ENCODE measurements around the gene LARGE1.

LARGE1 gene

GRCh38 chr22:33909911-33910310 is 10.4 kb downstream of the LARGE1 start:
- DNase-seq: no peak

- no peak for DNase-seq
These were observed 11.2 kb downstream of the LARGE1 start for GRCh38 chr22:33909075-33909458.

GRCh38 chr22:33908171-33909074 is 11.9 kb downstream of the LARGE1 start:
- no peak for DNase-seq

DNA sequence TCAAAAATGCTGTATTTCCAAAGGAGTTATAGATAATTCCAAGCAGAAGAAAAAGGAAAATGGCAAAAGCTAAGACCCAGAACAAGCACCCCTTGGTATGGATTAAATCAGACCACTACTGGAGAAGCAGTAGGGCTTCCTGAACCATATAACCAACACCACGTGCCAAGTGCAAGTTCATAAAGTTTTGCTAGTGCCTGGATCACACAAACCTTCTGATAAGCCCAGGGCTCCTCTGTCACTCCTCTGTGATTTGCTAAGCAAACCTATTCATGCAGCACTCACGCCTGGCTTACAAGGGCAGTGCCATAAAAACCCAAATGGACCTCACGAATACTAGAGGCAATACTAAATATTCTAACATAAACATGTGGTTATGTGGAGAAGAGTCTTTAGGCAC is 13.3 kb downstream of the LARGE1 start:
- DNase-seq: no peak

GRCh38 chr22:33906475-33906874 is 13.8 kb downstream of the LARGE1 start:
- no peak for DNase-seq

DNA sequence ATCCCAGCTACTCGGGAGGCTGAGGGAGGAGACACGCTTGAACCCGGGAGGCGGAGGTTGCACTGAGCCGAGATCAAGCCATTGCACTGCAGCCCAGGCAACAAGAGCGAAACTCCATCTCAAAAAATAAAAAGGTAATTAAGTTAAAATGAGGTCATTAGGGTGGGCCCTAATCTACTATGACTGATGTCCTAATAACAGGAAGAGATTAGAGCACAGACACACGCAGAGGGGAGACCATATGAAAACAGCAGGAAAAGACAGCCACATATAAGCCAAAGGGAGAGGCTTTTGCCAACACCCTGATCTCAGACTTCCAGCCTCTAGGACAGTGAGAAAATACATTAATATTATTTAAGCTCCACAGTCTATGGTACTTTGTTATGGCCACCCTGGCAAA is 17.3 kb downstream of the LARGE1 start:
- no peak for DNase-seq

GRCh38 chr22:33902073-33902472 is 18.2 kb downstream of the LARGE1 start:
- no peak for DNase-seq

GRCh38 chr22:33898121-33898520 is 22.2 kb downstream of the LARGE1 start:
- no peak for DNase-seq

- no peak for DNase-seq
These were observed 22.8 kb downstream of the LARGE1 start for GRCh38 chr22:33897448-33897835.

GRCh38 chr22:33896575-33897447 is 23.5 kb downstream of the LARGE1 start:
- no peak for DNase-seq

- DNase-seq: no peak
These were observed 24.1 kb downstream of the LARGE1 start for GRCh38 chr22:33896154-33896553.

DNA sequence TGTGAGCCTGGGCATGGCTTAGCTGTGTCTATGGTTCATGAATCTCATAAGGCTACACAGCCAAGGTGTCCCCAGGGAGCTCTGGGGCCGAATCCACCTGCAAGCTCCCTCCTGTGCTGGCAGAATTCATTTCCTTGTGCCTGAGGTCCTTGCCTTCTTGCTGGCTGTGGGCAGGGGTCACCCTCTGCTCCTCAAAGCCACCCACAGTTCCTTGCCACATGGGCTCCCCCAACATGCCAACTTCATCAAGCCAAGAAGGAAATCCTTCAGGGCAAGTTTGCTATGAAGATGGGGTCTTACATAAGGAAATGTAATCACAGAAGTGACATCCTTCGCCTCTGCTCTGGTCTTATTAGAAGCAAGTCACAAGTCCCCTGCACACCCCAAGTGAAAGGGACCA is 24.8 kb downstream of the LARGE1 start:
- DNase-seq: no peak

DNA sequence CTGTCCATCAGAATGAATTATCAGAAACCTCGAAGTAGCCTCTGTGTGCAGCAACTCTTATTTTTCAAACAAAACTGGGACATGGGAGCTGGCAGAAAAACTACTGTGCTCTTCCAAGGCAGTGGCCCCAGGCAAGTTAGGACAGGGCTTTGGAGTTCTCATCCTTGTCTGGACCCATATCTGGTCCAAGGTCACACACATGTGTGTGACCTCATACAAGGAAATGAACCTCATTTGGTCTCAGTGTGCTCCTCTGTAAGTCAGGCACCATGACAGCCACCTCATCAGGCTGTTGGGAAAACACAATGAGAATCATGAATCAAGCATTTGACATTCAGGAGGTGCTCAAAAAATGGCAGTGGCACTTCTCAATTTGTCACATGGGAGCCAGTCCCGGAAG is 25.8 kb downstream of the LARGE1 start:
- no peak for DNase-seq

- no peak for DNase-seq
These were observed 26.2 kb downstream of the LARGE1 start for GRCh38 chr22:33894036-33894435.

DNA sequence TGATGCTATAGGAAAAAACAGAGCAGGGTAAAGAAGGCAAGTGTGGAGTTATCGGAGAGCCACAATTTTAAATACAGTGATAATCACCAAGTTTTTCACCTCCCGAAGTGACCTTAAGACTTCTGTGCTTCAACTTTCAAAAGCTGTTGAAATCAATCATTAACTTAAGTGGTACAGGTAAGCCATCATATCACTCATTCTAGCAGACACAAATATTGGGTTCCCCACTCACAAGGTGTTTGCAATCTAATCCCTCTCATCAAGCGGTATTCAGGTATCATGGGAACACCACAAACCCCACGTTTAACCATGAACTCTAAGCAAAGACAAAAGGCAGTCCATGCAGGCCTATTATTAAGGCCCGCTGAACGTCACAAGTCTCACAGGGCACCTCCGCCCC is 26.8 kb downstream of the LARGE1 start:
- DNase-seq: no peak

GRCh38 chr22:33891992-33892391 is 28.3 kb downstream of the LARGE1 start:
- no peak for DNase-seq

DNA sequence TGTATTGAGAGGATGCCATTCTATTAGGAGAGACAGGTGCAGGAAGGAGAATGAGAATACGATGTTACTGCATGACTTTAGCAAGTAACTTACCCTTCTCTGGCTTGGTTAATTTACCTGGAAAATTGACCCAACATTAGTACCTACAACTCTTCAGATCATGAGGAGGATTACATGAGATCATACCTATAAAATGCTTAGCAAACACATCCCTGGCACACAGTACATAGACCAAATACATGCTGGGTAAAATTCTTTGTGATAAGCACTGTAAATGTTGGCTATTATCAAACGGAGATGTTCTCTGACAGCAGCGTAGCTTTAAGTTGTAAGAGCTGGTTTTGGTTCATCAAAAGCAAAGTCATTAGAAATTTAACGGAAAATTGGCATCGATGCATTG is 28.8 kb downstream of the LARGE1 start:
- no peak for DNase-seq

DNA sequence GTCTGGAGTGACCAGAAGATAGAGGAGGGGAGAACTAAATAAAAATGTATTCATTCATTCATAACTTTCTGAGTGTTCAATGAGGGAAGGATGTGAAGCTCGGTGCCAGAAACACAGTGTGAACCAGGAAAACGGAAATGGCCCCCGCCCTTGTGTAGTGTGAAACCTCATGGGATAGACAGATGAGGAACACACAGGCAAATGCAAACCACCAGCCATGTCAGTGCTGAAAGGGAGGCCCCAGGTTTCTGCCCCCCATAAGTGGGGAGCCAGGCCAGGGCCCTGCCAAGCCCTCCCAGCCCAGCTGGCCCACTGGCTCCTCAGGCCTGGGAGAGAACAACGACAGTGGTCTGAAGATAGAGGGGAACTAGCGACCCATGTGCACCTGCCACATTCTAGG is 30.5 kb downstream of the LARGE1 start:
- no peak for DNase-seq

DNA sequence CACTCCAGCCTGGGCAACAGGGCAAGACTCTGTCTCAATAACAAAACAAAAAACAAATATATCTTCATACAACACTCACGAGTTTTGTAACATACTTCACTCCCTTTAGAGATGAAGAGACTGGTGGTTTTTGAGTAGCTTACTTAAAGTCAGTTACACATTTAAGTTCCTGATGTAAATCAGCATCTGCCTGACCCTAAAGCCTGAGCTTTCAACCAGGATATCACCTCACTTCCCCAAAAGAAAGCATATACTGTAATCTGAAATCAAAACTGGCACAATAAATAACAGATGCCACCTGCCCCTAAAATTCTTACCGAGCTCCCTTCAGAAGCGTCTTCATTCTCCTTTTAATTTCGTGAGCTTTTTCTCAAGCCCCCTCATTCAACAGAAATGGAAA is 31.5 kb downstream of the LARGE1 start:
- DNase-seq: no peak

DNA sequence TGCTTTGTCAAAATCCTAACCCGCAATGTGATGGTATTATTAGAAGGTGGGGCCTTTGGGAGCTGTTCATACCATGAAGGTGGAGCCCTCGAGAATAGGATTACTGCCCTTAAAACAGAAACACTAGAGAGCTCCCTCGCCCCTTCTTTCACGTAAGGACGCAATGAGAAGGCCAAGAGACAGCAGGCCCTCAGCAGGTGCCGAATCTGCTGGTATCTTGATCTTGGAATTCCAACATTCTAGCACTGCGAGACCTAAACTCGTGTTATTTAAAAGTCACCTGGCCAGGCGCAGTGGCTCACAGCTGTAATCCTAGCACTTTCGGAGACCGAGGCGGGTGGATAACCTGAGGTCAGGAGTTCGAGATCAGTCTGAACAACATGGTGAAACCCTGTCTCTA is 33.1 kb downstream of the LARGE1 start:
- DNase-seq: no peak

DNA sequence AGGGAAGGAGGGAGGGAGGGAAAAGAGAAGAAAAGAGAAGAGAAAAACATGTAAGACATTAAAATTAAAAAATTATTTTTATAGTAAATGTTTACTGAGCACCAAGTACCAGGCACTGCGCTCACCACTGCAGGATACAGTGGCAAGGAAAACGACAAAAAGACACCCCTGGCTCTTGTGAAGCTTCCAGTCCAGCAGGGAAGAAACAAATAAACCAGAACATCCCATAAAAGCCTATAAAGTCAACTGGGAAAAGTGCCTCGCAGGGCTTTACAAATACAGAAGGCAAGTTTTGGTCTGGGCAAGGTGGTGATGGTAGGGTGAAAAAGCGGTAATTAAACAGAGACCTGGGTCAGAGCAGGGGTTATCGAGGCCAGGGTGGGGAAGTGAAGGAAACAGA is 33.6 kb downstream of the LARGE1 start:
- DNase-seq: no peak

GRCh38 chr22:33884829-33885228 is 35.4 kb downstream of the LARGE1 start:
- DNase-seq: no peak

DNA sequence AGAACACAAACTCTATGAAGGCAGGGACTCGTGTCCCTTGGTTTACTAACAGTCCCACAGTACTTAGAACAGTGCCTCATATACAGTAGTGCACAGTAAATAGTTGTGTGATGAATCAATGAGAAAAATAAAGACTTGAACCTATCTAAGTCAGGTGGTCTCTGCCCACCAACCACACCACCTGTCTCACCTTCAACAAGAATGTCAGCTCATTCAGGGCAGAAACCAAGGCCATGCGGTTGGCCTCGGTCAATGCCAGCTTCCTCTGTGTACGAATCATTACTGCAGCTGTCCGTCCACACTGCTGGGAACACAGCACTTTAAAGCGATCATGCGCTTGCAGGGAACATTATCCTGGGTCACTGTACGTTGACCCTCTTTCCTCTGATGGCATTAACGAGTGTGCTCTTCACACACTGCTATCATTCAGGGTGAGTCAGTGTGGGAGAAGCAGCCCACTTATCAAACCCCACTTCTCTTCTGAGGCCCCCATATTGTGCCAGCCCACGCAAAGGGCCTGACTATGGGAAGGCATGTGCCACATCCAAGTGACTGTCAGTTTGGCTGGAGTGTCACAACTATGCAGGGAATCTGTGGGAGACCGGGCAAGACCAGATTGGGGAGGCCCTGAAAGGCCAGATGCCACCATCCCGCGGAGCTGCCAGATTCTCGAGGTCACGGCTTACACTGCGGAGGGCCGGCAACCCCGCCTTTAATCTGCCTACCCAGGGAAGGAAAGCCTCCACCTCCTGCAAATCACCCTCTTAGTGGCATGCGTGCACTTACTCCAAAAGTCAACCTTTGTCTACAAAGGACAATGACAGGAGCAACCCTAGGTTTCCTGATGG is 36.1 kb downstream of the LARGE1 start:
- no peak for DNase-seq

Measured in NCI-H2081 treated with DMSO at 0.1 percent for 48 hours (cell line).